Measurements from ENCODE around the gene SLC27A3. TPM values are rescaled to one million over a fixed set of nuclear protein-coding genes. Genes with fewer than 3 reads are reported as not detected.
A peak's percentile ranks its signal among the peaks of the same experiment; 100 is the strongest.

The SLC27A3 gene
- total and polyA plus RNA-seq, 10 of the 15 experiments (the other 5 are each of a cell fraction or from before 2014, with no cell fraction given), result 2.6 to 18.1 (median 8.3) TPM

DNA sequence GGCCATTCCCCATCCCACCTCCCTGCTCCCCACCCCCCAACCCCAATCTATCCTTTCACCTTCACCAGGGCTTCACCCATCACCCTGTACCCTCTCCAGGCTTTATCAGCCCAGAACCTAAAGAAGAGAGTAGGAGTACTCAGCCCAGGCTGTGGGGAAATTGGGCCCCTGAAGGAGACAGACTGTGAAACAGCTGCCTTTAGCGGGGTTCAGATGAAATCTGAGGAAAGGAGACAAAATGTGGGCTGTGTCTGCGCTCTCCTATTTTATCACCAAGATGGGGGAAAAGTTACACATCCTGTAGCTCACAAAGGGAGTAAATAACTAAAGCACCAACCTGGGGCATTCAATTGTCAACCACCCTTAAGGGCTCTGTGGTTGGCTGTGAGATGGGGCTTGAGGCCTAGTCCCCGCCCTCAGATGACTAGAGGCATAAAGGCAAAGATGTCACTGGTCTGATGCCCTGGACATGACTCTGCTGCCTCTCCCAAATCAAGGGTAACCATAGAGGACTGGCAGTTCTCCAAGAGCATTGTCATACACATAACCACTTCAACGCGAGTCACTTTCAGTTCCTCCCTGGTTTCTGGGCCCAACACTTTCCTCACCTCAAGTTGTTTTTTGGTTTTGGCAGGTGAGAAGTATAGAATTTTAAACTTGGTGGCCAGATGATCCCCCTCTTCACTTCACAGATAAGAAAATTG lies 30.0 kb downstream of the SLC27A3 start:
- ATAC-seq, result peak; percentile 99
- SMC1A ChIA-PET (ENCODE audit: uncharacterized antibody, unreplicated experiment), result interaction anchor here (0.7 to 4.1 kb wide), 21 partner anchors 8 to 182 kb away, joined by 3 to 21 read pairs (median 4); partner anchors contain the start of genes CREB3L4, DENND4B and RAB13
- Histone ChIP-seq H2AFZ (ENCODE audit: control insufficient read depth, low read depth, low read length) (peak overlapping the region; percentile 26; the same call in 1 of the 2 replicates), H3K4me2 (ENCODE audit: control insufficient read depth, insufficient read depth) (peak overlapping the region; percentile 90), H3K4me3 (0 out of 2 replicates have a peak overlapping the region, but pooled peaks have one; percentile 38), H3K9me3 (replicated peaks; ENCODE audit: control insufficient read depth, insufficient read depth, low read length) (no peaks in the 10 kb centered on the region), H3K36me3 (ENCODE audit: control insufficient read depth in 2 of 2, insufficient read depth in 2 of 2, low read length in 1 of 2) (peaks cover 9 to 17% of the 10 kb centered on the region in 2 experiments; a peak in 3 of 4 replicates), H3K27me3 (replicated peaks in 1 of 2; ENCODE audit: control insufficient read depth in 2 of 2, insufficient read depth in 2 of 2, low read length in 1 of 2) (no peaks in the 10 kb centered on the region), H3K9ac (ENCODE audit: control insufficient read depth, insufficient read depth, low read length) (peak overlapping the region; percentile 46; the same call in 1 of the 2 replicates), H3K4me1 (ENCODE audit: control insufficient read depth, insufficient read depth, low read length) (peaks cover 39% of the 10 kb centered on the region), H3K27ac (ENCODE audit: control insufficient read depth, insufficient read depth) (peak overlapping the region; percentile 89), H3K79me2 (ENCODE audit: control insufficient read depth, insufficient read depth, low read length) (peaks cover 3% of the 10 kb centered on the region; the same call in 1 of the 2 replicates), H4K20me1 (ENCODE audit: control insufficient read depth, insufficient read depth) (no peaks in the 10 kb centered on the region)
- intact Hi-C loops (cut with micrococcal nuclease; ENCODE audit: unreplicated experiment), result loop anchor here (5.0 kb wide), 2 partner anchors 117 to 162 kb away; partner anchors contain the start of genes CREB3L4 and GATAD2B
- FAIRE-seq, result peak; percentile 99
- BruUV-seq (replicated peaks), result no TSS peak
- WGBS (ENCODE audit: insufficient coverage, insufficient replicate concordance, low lambda C conversion rate, missing lambda C conversion rate), result 10% methylated on average over 5 of the region's 5 CpGs
- CTCF ChIA-PET, result interaction anchor here (1.0 to 4.0 kb wide), 13 partner anchors 8 to 181 kb away, joined by 3 to 23 read pairs (median 4); partner anchors contain the start of genes CREB3L4, DENND4B and RAB13
- POLR2A ChIA-PET, result interaction anchor here (0.5 to 1.9 kb wide), 10 partner anchors 12 to 1813 kb away, joined by 3 to 9 read pairs (median 6); partner anchors contain the start of genes DENND4B and JTB
- in situ Hi-C loops (cut with MboI), result no loop called here
- peak; percentile 98 for DNase-seq (ENCODE audit: low read depth, low spot score)
- RAD21 ChIA-PET (ENCODE audit: unreplicated experiment), result interaction anchor here (0.5 to 4.4 kb wide), 13 partner anchors 14 to 181 kb away, joined by 3 to 46 read pairs (median 5); partner anchors contain the start of genes CRTC2, DENND4B, GATAD2B and RAB13
- TF ChIP-seq SMAD1 (IDR thresholded peaks at IDR 0.05; ENCODE audit: low read depth, partially characterized antibody) (peak; percentile 98), STAT3 (IDR thresholded peaks at IDR 0.05; ENCODE audit: low read depth, low read length) (no peak), CHD1 (IDR thresholded peaks at IDR 0.05; ENCODE audit: low read depth, low read length) (no peak), EED (IDR thresholded peaks at IDR 0.05; ENCODE audit: low read depth) (peak; percentile 89), CBX5 (IDR thresholded peaks at IDR 0.05; ENCODE audit: low read depth) (no peak), TAF1 (IDR thresholded peaks at IDR 0.05; ENCODE audit: borderline replicate concordance, low read depth, low read length) (peak; percentile 50; the same call in 1 of the 2 replicates), KLF5 (IDR thresholded peaks at IDR 0.05; ENCODE audit: partially characterized antibody) (no peak), RFX5 (IDR thresholded peaks at IDR 0.05; ENCODE audit: low read depth, low read length) (no peak), CEBPB (IDR thresholded peaks at IDR 0.05; ENCODE audit: borderline replicate concordance in 1 of 2, low read depth in 2 of 2, low read length in 2 of 2) (no peak)
- TF ChIP-seq, protein P1, sequence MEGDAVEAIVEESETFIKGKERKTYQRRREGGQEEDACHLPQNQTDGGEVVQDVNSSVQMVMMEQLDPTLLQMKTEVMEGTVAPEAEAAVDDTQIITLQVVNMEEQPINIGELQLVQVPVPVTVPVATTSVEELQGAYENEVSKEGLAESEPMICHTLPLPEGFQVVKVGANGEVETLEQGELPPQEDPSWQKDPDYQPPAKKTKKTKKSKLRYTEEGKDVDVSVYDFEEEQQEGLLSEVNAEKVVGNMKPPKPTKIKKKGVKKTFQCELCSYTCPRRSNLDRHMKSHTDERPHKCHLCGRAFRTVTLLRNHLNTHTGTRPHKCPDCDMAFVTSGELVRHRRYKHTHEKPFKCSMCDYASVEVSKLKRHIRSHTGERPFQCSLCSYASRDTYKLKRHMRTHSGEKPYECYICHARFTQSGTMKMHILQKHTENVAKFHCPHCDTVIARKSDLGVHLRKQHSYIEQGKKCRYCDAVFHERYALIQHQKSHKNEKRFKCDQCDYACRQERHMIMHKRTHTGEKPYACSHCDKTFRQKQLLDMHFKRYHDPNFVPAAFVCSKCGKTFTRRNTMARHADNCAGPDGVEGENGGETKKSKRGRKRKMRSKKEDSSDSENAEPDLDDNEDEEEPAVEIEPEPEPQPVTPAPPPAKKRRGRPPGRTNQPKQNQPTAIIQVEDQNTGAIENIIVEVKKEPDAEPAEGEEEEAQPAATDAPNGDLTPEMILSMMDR (IDR thresholded peaks at IDR 0.05 in 2 of 3, conservative IDR thresholded peaks at IDR 0.05 in 1 of 3; ENCODE audit: control insufficient read depth in 2 of 3, extremely low read depth in 1 of 3, insufficient read depth in 1 of 3, low read depth in 3 of 3, low read length in 3 of 3), result no peak
- TF ChIP-seq, protein P2, sequence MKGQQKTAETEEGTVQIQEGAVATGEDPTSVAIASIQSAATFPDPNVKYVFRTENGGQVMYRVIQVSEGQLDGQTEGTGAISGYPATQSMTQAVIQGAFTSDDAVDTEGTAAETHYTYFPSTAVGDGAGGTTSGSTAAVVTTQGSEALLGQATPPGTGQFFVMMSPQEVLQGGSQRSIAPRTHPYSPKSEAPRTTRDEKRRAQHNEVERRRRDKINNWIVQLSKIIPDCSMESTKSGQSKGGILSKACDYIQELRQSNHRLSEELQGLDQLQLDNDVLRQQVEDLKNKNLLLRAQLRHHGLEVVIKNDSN (IDR thresholded peaks at IDR 0.05; ENCODE audit: borderline replicate concordance, extremely low read length, insufficient read depth, low read depth, low read length), result no peak
- TF ChIP-seq, protein P3, sequence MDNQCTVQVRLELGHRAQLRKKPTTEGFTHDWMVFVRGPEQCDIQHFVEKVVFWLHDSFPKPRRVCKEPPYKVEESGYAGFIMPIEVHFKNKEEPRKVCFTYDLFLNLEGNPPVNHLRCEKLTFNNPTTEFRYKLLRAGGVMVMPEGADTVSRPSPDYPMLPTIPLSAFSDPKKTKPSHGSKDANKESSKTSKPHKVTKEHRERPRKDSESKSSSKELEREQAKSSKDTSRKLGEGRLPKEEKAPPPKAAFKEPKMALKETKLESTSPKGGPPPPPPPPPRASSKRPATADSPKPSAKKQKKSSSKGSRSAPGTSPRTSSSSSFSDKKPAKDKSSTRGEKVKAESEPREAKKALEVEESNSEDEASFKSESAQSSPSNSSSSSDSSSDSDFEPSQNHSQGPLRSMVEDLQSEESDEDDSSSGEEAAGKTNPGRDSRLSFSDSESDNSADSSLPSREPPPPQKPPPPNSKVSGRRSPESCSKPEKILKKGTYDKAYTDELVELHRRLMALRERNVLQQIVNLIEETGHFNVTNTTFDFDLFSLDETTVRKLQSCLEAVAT (IDR thresholded peaks at IDR 0.05), result peak; percentile 90
- TF ChIP-seq, protein P4, sequence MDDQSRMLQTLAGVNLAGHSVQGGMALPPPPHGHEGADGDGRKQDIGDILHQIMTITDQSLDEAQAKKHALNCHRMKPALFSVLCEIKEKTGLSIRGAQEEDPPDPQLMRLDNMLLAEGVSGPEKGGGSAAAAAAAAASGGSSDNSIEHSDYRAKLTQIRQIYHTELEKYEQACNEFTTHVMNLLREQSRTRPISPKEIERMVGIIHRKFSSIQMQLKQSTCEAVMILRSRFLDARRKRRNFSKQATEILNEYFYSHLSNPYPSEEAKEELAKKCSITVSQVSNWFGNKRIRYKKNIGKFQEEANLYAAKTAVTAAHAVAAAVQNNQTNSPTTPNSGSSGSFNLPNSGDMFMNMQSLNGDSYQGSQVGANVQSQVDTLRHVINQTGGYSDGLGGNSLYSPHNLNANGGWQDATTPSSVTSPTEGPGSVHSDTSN (IDR thresholded peaks at IDR 0.05; ENCODE audit: insufficient replicate concordance, low read depth, low read length), result peak; percentile 47

All from GM12878 (cell line).